SIG-M5 treated with dmso at 0.1 percent for 504 hours (cell line): ENCODE data around the gene CAV1.

Experiments used
- DNase-seq: peaks from one replicate; lab custom pipeline; 2025; ENCODE audit not compliant: unreplicated experiment; lab: John Stamatoyannopoulos, UW

CAV1 gene

DNA sequence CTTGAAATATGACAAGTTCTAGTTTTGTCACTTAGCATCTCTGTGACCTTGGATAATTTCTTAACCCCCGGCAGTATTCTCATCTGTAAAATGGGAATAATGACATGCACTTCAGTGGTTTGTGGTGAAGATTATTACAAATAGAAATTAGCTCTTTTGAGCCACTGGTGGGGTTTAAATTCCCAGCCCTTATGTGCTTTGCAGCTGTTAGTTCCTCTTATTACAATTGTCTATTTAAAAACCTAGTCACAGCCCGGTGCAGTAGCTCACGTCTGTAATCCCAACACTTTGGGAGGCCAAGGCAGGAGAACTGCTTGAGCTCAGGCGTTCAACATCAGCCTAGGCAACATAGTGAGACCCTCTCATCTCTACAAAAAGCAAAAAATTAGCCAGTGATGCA, 30.1 kb downstream of the CAV1 start:
- no peak for DNase-seq

DNA sequence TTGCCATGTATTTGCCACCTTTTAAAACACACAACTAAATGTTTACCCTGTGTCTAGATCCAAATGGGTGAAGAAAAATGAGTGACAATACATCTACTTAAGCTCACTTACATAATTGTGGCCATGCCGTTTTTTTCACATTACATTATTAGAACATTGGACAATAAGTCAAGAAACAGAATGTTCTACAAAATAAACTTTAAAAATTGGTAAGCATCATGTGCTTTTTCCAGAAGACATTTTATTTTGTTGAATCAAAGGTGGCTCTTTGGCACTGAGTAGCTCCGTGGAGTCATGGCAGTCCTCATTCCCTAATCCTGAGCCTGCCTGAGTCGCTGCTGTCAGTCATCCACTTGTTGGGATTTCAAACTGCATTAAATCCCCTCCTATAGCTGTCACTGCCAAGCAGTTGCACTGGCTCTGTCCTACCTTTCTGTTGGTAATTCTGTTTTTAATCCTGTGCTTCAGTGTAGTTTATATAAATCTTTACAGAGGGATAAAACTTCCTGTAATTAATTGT, 32.3 kb downstream of the CAV1 start:
- no peak for DNase-seq

DNA sequence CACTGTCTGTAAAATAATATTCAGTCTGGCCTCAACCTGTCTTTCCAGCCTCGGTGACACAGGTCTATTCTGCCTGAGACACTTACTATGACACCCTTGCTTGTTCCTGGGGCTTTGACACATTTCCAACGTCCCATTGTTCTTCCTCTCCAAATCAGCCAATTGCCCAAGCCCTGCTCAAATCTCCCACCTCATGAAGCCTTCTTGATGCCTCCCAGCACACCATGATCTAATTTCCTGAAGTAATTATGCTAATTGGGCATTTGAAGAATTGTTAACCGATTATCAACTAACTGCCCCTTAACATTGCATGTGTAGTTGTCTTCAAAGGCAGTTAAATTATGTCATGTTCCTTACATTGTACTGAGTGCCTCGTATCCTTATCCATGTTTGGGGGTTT, 33.1 kb downstream of the CAV1 start:
- DNase-seq, result no peak

DNA sequence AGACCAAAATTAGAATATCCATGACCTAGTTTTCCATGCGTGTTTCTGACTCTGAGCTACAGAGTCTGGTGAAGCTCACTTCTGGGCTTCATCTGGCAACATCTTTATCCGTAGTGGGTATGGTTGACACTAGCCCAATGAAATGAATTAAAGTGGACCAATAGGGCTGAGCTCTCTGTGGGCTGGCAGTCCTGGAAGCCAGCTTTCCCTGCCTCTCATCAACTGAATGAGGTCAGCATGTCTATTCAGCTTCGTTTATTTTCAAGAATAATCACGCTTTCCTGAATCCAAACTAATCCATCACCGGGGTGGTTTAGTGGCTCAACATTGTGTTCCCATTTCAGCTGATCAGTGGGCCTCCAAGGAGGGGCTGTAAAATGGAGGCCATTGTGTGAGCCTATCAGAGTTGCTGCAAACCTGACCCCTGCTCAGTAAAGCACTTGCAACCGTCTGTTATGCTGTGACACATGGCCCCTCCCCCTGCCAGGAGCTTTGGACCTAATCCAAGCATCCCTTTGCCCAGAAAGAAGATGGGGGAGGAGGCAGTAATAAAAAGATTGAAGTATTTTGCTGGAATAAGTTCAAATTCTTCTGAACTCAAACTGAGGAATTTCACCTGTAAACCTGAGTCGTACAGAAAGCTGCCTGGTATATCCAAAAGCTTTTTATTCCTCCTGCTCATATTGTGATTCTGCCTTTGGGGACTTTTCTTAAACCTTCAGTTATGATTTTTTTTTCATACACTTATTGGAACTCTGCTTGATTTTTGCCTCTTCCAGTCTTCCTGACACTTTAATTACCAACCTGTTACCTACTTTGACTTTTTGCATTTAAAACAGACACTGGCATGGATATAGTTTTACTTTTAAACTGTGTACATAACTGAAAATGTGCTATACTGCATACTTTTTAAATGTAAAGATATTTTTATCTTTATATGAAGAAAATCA, 35.5 kb downstream of the CAV1 start:
- no peak for DNase-seq

DNA sequence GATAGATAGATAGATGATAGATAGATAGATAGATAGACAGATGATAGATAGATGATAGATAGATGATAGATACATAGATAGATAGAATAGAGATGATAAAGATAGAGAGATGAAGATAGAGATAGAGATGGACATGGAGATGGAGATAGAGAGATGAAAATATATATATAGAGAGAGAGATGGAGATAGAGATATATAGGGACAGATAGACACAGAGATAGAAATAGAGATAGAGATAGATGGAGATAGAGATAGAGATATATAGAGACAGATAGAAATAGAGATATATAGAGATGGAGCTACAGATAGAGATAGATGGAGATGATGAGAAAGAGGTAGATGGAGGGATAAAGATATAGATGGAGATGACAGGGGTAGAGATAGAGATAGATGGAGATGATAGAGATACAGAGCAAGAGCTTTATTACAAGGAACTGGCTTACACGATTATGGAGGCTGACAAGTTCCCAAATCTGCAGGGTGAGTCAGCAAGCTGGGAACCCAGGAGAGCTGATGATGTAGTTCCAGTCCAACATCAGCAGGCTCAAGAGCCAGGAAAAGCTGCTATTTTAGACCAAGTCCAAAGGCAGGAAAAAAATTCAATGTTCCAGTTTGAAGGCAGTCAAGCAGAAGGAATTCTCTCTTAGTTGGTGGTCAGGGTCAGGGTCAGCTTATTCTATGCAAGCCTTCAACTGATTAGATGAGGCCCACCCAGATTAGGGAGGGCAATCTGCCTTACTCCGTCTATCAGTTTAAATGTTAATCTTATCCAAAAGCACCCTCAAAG, 37.1 kb downstream of the CAV1 start:
- no peak for DNase-seq

DNA sequence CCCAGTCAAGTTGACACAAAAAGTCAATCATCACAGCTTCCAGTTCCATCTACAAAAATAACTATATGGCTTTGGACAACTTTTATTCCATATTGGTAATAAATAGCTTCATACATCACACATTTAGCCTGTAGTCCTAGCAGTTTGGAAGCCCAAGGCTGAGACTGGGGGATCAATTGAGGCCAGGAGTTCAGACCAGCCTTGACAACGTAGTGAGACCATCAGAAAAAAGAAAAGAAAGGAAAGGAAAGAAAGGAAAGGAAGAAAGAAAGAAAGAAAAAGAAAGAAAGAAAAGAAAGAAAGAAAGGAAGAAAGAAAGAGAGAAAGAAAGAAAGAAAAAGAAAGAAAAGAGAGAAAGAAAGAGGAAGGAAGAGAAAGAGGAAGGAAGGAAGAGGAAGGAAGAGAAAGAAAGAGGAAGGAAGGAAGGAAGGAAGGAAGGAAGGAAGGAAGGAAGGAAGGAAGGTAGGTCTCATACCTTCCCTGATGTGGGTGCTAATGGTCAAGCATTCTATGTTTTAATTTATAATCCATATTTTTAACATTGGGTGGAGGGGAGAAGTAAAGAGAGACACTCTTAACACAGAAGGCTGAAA, 37.8 kb downstream of the CAV1 start:
- no peak for DNase-seq

DNA sequence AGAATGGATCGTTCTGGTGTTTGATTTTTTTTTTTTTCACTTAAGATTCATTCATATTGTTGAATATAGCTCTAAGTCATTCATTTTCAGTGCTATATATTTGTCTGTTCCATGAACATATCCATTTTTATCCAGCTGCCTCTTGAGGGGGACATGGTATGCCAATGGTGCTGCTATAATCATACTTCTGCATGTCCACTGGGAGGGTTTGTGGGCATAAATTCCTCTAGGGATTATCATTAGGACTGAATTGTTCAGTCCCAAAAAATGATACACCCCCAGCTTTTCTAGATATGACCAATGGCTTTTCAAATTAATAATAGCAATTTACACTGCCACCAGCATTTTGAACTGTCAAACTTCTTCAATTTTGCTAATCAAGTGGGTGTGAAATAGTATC, 41.1 kb downstream of the CAV1 start:
- DNase-seq, result no peak

DNA sequence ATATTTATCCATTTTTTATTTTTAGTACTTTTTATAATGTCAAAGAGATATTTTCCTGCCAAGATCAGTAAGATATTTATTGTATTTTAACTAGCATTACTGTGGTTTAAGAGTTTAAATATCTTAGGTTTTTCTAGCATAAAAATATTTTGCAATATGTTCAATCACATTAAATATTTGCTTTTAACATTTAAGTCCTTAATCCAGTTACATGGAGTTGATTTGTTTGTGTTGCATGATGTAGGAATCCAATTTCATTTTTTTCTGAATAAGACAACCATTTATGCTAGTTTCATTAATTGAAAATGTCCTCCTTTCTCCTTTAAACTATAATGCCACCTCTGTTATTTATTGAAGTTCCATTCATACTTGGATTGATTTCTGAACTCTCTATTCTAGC, 41.8 kb downstream of the CAV1 start:
- no peak for DNase-seq

DNA sequence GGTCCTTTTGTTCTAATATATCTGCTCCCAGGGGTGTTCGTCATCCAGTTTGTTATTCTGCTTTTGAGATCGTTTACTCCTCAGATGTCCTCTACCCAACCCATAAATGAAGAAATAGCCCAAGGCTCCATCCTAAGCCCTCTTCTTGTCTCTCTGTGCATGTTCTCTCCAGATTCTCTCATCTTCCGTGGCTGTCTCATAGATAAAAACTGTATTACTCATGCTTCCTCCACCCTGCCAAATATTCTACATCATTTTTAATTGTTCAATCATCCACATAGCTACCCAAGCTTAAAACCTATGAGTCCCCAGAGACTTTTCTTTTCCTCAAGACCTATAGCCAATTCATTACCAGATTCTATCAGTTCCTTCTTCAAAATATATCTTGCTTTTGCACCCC, 44.9 kb downstream of the CAV1 start:
- DNase-seq, result no peak

DNA sequence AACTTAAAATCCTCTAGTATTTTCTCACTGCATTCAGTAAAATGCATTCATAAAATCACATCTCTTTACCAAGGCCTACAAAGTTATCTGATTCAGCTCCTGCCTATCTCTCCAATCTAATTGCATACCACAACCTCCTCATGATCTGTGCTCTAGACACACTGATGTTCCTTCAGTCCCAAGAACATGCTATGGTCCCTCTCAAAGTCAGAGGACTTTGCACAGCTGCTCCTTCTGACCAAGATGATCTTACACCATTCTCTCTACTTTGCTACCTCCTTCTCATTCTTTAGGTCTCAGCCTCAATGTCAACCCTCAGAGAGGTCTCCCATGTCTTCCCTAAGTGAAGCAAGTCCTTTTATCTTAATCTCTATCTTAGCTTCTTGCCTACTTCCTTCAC, 45.5 kb downstream of the CAV1 start:
- no peak for DNase-seq

DNA sequence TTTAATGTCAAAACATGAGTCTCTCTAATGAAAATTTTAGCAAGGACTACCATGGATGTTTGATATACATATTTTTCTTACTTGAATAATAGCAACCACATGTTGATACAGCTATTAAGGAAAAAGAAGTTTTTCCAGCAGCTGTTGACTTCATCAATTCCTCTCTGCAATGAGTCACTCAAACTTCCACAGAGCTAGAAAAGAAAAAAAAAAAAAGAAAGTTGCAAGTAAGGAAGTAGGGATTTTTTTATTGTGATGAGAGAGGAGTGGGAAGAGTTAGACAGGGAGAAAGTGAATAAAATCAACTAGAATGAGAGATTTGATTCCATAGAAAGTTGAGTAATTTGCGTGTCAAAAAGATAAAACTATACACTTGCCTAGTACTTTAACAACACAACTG, 46.2 kb downstream of the CAV1 start:
- DNase-seq, result no peak

DNA sequence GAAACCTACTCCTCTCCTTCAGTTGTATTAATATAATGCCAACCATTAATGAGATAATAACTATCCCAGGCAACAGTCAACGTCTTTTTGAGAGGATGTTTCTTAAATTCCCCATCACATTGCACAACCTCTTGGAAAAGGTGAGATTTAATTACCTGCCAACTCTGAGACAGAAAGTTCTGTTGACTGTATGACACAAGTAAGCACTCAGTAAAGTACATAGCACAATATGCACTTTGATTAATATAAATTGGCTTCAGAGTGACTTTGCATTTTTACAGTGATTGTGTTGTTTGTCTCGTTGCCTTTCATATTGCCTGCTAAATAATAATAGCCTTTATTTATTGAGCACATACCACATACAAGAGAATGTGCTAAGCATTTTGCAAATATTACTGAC, 46.7 kb downstream of the CAV1 start:
- DNase-seq, result no peak

DNA sequence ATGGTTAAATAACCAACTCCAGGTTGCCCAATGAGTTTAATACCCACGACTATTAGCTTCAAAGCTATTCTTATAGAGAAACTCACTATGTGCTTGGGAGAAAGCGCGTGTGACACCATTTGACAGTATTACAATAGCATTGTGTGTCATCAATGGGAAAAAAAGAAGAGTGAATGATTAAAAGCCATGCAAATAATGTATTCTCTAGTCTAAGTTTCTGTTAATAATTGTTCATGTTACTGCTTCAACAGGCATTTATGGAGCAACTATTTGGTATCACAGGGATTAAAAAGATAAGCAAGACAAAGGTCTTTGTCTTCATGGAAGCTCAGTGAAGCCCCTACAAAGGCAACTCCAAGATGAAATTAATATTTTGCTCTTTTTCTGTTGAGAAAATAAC, 47.2 kb downstream of the CAV1 start:
- DNase-seq, result no peak

DNA sequence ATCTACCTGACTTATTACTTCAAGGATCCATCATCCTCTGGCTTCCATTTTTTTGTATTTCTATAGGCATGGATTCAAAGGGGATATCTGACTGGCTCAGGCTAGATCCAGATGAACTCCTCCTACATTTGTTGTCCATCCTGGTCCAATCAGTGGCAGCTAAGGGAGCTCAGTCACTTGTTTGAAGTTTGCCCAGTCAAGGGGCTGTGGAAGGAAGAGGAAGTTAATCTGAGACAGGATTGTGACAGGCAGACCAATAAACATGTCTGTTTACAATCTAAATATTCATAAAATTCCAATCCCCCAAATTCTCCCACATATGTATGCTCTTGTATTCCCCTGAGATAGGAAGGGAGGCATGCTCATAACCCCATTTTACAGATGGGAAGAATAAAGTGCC, 48.7 kb downstream of the CAV1 start:
- DNase-seq, result no peak

DNA sequence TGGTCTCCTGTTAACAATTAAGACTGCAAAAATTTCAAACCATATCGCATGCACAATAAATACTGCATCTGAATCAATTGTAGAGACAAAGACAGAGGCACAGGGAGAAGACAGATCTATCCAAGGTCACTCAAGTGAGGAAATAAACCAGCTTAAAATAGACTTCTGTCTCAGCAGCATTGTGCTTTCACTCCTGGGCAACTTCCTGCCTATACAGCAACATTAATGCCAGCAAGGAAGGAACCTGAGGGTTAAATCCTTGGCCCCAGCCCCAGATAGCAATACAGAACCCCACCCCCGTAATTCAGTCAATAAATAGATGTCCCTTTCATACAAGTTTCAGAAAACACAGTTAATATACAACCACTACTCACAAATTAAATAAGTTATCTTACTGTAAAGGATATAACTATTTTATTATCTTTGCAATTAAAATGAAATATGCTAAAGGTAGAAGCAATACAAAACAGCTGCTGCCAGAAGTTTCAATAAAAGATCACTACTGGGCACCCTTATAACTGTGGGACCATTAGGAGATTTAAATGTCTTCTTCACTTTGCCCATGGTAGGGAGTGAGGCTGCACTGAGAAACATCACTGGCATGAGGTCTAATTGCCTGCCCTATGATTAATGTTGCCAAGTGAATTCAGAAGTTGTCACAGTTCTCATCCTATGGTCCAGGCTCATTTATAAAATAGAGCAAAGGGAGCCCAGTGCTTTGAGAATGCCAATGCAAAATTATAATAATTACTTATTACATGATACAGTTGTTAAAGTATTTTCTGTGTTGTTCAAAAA, 49.4 kb downstream of the CAV1 start:
- peak; percentile 14 for DNase-seq

DNA sequence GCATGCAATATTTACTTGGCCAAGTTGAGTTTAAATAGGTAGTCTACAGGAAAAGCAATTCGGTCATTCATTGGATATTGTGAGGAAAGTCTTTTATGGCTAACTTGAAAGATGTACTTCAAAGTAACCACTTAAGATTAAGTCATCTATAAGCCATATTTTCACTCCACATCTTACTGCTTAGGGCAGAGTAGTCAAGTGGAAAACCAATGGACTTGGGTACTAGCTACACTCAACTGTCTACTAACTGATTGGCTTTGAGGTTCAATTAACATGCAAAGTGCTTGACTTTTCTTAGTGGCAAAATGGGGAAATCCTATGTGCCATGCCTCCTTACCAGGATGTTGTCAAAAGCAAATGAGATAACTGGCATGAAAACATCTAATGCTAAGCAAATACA, 51.0 kb downstream of the CAV1 start:
- DNase-seq, result no peak

DNA sequence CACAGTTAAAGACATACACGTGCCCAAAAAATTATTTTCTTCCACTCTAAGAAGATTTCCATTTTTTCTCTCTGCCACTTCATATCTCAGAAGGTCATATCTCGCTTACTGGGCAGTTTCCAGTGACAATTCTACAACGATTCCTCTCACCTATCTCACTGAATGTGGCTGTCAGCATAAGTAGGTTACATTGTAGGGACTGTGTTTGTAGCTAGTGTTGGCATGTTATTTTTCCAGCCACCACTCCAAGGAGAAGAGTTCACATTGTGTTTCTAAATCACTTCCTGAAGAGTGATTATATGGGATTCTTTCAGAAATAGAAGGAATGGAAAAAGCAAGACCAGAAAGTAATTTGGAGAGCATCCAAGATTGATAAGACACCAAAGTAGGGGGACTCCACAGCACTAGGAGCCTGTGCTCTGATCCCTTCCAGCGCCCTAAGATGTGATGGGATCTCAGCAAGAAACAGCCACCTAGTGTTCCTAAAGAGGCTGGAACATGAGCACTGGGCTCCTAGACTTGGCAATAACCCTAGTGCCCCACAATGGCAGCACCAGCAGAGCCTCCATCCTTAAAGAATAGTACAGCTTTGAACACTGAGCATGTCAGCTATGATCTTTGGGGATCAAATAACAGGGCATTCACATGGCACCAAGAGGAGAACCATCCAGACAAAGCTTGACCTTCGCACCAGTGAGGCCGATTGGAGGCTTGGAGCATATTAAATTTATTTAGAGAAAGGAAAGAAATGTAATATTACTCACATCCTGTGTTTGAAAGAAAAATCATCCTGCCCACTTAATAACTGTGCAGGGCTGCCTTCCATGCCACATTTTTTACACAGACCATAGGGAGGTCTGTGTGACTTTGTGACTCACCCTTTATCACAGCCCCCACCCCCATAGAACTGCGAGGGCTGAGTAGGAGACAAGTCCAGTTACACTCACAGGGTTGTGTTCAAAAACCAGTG, 51.8 kb downstream of the CAV1 start:
- DNase-seq, result no peak

DNA sequence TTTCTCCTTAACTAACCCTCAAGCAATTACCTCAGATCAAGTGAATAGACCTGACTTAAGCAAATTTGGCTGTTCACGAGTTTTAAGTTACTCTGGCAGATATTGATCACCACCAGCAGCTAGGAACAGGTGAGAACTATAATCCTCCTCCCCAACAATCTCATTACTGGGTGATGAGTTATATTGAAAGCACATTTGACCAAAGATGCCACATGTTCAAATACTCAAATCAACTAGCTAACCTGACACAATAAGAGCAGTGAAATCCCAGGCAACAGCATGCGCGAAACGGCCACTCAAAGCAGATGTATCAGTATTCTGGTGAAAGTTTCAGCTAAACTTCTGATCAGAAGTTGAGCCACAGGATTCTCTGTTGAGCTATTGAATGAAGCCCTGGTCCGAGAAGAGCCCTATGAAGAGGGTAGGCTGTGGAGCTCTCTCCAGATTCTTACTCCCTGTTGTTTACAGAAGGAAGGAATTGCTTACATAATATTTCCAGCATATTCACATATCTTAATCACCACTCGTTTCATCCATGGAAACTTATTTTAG, 52.6 kb downstream of the CAV1 start:
- no peak for DNase-seq

DNA sequence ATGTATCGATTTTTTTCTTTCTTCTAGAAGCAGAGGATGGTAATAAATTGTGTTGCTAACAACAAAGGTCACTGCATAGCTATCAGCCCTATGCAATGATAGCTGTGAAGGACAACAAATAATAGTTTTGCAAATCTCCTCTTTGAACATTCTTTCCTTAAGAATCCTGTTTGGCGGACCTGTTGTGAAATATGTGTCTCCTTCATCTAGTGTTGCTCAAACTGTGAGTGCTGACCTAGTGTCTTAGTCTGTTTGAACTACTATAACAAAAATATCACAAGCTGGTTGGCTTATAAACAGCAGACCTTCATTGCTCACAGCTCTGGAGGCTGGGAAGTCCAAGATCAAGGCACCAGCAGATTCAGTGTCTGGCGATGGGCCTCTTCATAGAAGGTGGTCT, 53.7 kb downstream of the CAV1 start:
- no peak for DNase-seq
